H1 (cell line): ENCODE measurements around the gene SIX4. TPM values are rescaled to one million over a fixed set of nuclear protein-coding genes. Genes with fewer than 3 reads are reported as not detected.

Experiments
- BACH1 ChIP-seq: IDR thresholded peaks from 2 replicates; pipeline ENCODE4 v1.6.1; 2012; ENCODE audit warnings: low read length, improper control_type of control experiment
- CHD1 ChIP-seq: IDR thresholded peaks from 2 replicates; pipeline ENCODE4 v1.6.1; 2012; ENCODE audit warnings: low read depth, low read length, improper control_type of control experiment
- EGR1 ChIP-seq: IDR thresholded peaks from 2 replicates; pipeline ENCODE4 v1.6.1; 2011; ENCODE audit warnings: low read depth, low read length, borderline replicate concordance
- RFX5 ChIP-seq: IDR thresholded peaks from 2 replicates; pipeline ENCODE4 v1.6.1; 2011; ENCODE audit warnings: low read depth, low read length, improper control_type of control experiment, borderline replicate concordance
- SIN3A ChIP-seq, 2 experiments: IDR thresholded peaks in 1 of 2; conservative IDR thresholded peaks in 1 of 2; 2 replicates each; pipeline ENCODE4 v1.6.1; 2011 to 2012; ENCODE audit warnings: low read length in 2 of 2, improper control_type of control experiment in 1 of 2, low read depth in 1 of 2, mild to moderate bottlenecking in 1 of 2
- polyA plus RNA-seq, 7 experiments: library from polyadenylated mRNA; depleted of rRNA in 3 of 7; stranded (reverse) in 5 of 7; unstranded in 2 of 7; fragments of >200 nt in 5 of 7; fragments of 200-250 nt in 2 of 7; gene quantifications; 1 replicate in 5 of 7; 2 replicates in 1 of 7; 4 replicates in 1 of 7; pipeline versions ENCODE4 v1.2.1 to v1.2.3, GENCODE V29; 2011 to 2013; ENCODE audit warnings: missing spikeins in 2 of 7, mixed read lengths in 2 of 7
- total RNA-seq: library from RNA; stranded (reverse); fragmentation: NEBNext Ultra II Directional; extraction: Animal tissue kit (Norgen Biotek cat#: 25700); gene quantifications from 2 replicates; pipeline ENCODE4 v1.2.1, GENCODE V29; 2021
- TF ChIP-seq, protein P1 (sequence below): fragments of 300-600 bp; sonication (generic); IDR thresholded peaks from 2 replicates; pipeline ENCODE4 v1.7.1; 2012; ENCODE audit warnings: low read length, moderate library complexity, mild to moderate bottlenecking, inconsistent platforms; ENCODE audit not compliant: insufficient replicate concordance
- TF ChIP-seq, protein P2 (sequence below): IDR thresholded peaks from 2 replicates; pipeline ENCODE4 v1.6.1; 2012; ENCODE audit warnings: inconsistent platforms

The SIX4 gene
- total and polyA plus RNA-seq, 2 of the 8 experiments (the other 6 are each of a cell fraction or from before 2014, with no cell fraction given), result 9.0 to 38.9 TPM

DNA sequence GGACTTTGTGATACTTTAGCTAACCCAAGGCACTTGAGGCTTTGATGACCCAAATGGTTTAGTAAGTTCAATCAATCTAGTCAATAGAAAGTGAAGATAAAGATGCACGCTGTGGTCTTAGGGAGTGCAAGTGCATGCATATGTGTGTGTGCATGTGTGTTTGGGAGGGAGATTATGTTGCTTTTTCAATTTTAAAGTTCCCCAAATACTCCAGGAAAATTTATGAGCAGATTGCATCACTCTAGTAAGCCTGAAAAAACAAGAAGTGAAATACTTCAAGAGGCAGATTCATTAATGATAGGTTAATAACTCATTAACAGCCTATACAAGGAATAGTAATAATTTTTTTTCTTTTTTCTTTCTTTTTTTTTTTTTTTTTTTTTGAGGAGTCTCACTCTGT is 62.4 kb downstream of the SIX4 start (continued):
- no peak for TF ChIP-seq EGR1
- TF ChIP-seq, protein P1, sequence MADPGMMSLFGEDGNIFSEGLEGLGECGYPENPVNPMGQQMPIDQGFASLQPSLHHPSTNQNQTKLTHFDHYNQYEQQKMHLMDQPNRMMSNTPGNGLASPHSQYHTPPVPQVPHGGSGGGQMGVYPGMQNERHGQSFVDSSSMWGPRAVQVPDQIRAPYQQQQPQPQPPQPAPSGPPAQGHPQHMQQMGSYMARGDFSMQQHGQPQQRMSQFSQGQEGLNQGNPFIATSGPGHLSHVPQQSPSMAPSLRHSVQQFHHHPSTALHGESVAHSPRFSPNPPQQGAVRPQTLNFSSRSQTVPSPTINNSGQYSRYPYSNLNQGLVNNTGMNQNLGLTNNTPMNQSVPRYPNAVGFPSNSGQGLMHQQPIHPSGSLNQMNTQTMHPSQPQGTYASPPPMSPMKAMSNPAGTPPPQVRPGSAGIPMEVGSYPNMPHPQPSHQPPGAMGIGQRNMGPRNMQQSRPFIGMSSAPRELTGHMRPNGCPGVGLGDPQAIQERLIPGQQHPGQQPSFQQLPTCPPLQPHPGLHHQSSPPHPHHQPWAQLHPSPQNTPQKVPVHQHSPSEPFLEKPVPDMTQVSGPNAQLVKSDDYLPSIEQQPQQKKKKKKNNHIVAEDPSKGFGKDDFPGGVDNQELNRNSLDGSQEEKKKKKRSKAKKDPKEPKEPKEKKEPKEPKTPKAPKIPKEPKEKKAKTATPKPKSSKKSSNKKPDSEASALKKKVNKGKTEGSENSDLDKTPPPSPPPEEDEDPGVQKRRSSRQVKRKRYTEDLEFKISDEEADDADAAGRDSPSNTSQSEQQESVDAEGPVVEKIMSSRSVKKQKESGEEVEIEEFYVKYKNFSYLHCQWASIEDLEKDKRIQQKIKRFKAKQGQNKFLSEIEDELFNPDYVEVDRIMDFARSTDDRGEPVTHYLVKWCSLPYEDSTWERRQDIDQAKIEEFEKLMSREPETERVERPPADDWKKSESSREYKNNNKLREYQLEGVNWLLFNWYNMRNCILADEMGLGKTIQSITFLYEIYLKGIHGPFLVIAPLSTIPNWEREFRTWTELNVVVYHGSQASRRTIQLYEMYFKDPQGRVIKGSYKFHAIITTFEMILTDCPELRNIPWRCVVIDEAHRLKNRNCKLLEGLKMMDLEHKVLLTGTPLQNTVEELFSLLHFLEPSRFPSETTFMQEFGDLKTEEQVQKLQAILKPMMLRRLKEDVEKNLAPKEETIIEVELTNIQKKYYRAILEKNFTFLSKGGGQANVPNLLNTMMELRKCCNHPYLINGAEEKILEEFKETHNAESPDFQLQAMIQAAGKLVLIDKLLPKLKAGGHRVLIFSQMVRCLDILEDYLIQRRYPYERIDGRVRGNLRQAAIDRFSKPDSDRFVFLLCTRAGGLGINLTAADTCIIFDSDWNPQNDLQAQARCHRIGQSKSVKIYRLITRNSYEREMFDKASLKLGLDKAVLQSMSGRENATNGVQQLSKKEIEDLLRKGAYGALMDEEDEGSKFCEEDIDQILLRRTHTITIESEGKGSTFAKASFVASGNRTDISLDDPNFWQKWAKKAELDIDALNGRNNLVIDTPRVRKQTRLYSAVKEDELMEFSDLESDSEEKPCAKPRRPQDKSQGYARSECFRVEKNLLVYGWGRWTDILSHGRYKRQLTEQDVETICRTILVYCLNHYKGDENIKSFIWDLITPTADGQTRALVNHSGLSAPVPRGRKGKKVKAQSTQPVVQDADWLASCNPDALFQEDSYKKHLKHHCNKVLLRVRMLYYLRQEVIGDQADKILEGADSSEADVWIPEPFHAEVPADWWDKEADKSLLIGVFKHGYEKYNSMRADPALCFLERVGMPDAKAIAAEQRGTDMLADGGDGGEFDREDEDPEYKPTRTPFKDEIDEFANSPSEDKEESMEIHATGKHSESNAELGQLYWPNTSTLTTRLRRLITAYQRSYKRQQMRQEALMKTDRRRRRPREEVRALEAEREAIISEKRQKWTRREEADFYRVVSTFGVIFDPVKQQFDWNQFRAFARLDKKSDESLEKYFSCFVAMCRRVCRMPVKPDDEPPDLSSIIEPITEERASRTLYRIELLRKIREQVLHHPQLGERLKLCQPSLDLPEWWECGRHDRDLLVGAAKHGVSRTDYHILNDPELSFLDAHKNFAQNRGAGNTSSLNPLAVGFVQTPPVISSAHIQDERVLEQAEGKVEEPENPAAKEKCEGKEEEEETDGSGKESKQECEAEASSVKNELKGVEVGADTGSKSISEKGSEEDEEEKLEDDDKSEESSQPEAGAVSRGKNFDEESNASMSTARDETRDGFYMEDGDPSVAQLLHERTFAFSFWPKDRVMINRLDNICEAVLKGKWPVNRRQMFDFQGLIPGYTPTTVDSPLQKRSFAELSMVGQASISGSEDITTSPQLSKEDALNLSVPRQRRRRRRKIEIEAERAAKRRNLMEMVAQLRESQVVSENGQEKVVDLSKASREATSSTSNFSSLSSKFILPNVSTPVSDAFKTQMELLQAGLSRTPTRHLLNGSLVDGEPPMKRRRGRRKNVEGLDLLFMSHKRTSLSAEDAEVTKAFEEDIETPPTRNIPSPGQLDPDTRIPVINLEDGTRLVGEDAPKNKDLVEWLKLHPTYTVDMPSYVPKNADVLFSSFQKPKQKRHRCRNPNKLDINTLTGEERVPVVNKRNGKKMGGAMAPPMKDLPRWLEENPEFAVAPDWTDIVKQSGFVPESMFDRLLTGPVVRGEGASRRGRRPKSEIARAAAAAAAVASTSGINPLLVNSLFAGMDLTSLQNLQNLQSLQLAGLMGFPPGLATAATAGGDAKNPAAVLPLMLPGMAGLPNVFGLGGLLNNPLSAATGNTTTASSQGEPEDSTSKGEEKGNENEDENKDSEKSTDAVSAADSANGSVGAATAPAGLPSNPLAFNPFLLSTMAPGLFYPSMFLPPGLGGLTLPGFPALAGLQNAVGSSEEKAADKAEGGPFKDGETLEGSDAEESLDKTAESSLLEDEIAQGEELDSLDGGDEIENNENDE, result no peak
- TF ChIP-seq, protein P2, sequence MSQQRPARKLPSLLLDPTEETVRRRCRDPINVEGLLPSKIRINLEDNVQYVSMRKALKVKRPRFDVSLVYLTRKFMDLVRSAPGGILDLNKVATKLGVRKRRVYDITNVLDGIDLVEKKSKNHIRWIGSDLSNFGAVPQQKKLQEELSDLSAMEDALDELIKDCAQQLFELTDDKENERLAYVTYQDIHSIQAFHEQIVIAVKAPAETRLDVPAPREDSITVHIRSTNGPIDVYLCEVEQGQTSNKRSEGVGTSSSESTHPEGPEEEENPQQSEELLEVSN, result no peak
- no peak for TF ChIP-seq SIN3A (conservative IDR thresholded peaks at IDR 0.05 in 1 of 2, IDR thresholded peaks at IDR 0.05 in 1 of 2; ENCODE audit: low read depth in 1 of 2, low read length in 2 of 2)
- no peak for TF ChIP-seq RFX5
- no peak for TF ChIP-seq BACH1
- TF ChIP-seq CHD1, result no peak
- TF ChIP-seq, all 59 proteins: peak for 0
